Measurements from ENCODE around the gene ENPP7.

ENPP7 gene

DNA sequence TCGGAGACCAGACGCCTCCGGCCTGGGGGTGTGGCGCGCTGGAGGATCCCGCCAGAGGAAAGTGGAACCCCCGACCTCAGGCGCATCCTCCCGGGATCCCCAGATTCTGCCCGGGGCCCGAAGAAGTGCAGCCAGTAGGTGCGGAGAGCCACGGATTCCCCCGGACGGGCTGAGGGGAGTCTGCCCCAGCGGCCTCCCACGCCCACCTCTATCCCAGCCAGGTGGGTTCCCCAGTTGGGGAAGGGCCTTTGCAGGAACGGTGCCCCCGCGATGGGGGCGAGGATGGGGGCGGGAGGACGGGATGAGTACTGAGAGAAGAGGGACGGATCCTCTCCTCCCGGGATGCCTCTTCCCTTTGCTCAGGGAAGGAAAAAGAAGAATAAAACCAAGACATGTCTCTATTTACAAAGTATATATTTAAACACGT is 61.0 kb downstream of the ENPP7 start:
- no peak for DNase-seq (ENCODE audit: low read depth)
